Measurements from ENCODE around the gene KCNJ11. TPM values are rescaled to one million over a fixed set of nuclear protein-coding genes. Genes with fewer than 3 reads are reported as not detected.

Gene KCNJ11
- total and polyA plus RNA-seq, 2 of the 8 experiments (the other 6 are each of a cell fraction or from before 2014, with no cell fraction given), result 3.8 to 6.3 TPM

- TF ChIP-seq CHD2 (IDR thresholded peaks at IDR 0.05; ENCODE audit: low read length) (peak; percentile 86), TCF12 (IDR thresholded peaks at IDR 0.05; ENCODE audit: low read depth, low read length) (no peak), SP1 (IDR thresholded peaks at IDR 0.05; ENCODE audit: low read depth, low read length) (no peak), HDAC2 (IDR thresholded peaks at IDR 0.05; ENCODE audit: borderline replicate concordance in 1 of 2, low read depth in 2 of 2, low read length in 2 of 2) (peak in 1 of 2 experiments; percentile 66; a peak in 1 of 4 replicates), CBX8 (IDR thresholded peaks at IDR 0.05; ENCODE audit: borderline replicate concordance, low read depth, low read length) (no peak), ZNF274 (IDR thresholded peaks at IDR 0.05; ENCODE audit: borderline replicate concordance, extremely low read depth, low read length) (no peak), KDM1A (IDR thresholded peaks at IDR 0.05; ENCODE audit: borderline replicate concordance, low read length) (no peak), HDAC6 (IDR thresholded peaks at IDR 0.05; ENCODE audit: low read depth, low read length) (no peak), PHF8 (conservative IDR thresholded peaks at IDR 0.05; ENCODE audit: low read depth, low read length) (peak; percentile 37; the same call in 1 of the 2 replicates), BACH1 (IDR thresholded peaks at IDR 0.05; ENCODE audit: low read length) (peak; percentile 37; the same call in 1 of the 2 replicates), BCL11A (IDR thresholded peaks at IDR 0.05; ENCODE audit: low read depth in 2 of 2, low read length in 2 of 2) (no peak), NANOG (IDR thresholded peaks at IDR 0.05; ENCODE audit: insufficient read depth, low read depth, low read length, poor library complexity, severe bottlenecking) (no peak), USF2 (IDR thresholded peaks at IDR 0.05; ENCODE audit: low read length) (no peak), SUZ12 (IDR thresholded peaks at IDR 0.05; ENCODE audit: low read length) (peak; percentile 69; the same call in 1 of the 2 replicates), RAD21 (IDR thresholded peaks at IDR 0.05 in 1 of 2, conservative IDR thresholded peaks at IDR 0.05 in 1 of 2; ENCODE audit: low read depth in 2 of 2, low read length in 2 of 2) (no peak), SIN3A (conservative IDR thresholded peaks at IDR 0.05 in 1 of 2, IDR thresholded peaks at IDR 0.05 in 1 of 2; ENCODE audit: low read depth in 1 of 2, low read length in 2 of 2) (no peak), CBX5 (IDR thresholded peaks at IDR 0.05; ENCODE audit: low read depth, low read length) (no peak)
Observed at GRCh38 chr11:17351510-17352176, 36.8 kb downstream of the KCNJ11 start, which contains the start of gene NCR3LG1 (continued).
